Fibroblast of skin of scalp (primary cell): Measurements from ENCODE around the gene HES4.
"Not testable (repeated sequence)": the region's sequence is repeated elsewhere in the genome, so short reads cannot be mapped to it uniquely, and the experiment has no call there.

Source experiments
- DNase-seq: peaks from one replicate; pipeline ENCODE4 v3.0.0-alpha.2; 2013

The HES4 gene

GRCh38 chr1:1033009-1033587 lies 33.2 kb upstream of the HES4 start:
- peak; percentile 78 for DNase-seq

DNA sequence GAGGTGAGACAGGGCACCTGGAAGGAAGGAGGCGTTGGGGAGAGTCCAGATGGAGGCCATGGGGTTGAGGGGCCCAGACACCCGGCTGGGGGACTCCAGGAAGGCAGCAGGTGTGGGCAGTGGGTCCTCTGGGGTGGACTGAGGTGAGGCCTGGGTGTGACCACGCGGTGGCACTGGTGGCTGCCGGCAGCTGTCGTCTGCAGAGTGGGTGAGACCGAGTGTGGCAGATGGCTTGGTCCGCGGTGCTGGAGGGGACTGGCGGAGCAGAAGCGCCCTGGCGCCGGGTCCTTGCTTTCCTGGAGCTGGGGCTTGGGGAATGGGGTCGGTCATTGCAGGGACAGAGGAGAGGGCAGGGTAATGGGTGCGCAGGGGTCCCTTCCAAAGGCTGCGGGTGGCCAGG lies 32.5 kb upstream of the HES4 start:
- DNase-seq: no peak

DNA sequence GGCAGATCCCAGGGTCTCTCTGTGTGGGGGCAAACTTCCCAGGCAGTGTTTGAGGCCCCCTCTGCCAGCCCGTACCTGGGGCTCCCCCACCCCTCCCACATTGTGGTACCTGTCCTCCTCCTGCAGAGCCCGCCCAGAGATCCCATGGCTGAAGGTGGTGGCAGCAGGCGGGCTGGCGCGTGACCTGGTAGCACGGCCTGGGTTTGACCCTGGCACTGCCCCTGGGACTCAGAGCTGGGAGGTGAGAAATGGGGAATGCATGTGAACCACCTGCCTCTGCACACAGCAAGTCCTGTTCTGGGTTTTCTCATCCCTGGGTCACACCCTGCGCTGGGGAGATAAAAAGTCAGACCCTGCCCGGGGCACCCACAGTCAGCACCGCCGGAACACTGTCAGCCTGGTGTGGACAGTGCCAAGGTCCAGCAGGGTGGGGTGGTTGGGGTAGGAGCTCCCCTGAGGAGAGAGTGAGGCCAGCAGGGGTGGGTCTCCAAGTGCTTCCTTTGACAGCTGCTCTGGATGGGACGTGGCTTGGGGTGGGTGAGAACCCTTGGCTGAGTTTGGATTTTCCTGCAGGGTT lies 31.9 kb upstream of the HES4 start:
- DNase-seq: no peak

DNA sequence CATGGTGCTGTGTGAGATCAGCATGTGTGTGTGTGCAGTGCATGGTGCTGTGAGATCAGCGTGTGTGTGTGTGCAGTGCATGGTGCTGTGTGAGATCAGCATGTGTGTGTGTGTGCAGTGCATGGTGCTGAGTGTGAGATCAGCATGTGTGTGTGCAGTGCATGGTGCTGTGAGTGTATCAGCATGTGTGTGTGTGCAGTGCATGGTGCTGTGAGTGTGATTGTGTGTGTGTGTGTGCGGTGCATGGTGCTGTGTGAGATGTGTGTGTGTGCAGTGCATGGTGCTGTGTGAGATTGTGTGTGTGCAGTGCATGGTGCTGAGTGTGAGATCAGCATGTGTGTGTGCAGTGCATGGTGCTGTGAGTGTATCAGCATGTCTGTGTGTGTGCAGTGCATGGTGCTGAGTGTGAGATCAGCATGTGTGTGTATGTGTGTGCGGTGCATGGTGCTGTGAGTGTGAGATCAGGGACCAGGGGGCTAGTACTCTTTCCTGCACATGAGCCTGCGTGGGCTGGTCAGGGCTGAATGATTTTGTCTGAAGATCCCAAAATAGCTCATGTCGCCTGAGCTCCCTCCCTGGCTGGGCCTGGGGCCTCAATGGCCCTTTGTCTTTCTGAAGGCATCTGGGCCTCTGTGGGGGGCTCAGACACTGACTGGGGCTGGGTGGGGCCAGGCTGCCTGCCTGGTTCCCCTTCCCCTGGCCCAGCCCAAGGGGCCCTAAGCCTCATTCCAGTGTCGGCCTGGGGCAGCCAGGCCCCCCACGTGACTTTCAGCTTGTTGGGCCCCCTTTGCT lies 31.2 kb upstream of the HES4 start:
- DNase-seq: not testable (repeated sequence)

DNA sequence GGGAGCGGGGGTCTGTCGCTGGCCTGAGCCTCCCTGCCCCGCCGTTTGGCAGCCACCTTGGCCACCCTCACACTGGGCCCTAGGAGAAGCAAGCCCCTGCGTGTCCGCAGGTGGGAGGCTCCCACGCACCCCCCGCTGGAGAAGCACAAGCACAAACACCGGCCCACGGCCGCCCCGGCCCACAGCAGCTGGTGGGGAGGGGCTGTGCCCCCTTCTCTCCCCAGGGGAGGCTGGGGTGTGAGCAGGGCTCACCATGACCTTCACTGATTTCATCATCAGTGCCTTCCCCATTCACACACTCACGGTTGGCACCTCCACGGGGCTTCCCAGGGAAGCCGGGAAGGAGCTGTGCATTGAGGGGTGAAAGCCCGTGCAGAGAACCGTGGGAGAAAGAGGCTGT lies 27.9 kb upstream of the HES4 start:
- no peak for DNase-seq

GRCh38 chr1:1026599-1027413 lies 26.9 kb upstream of the HES4 start:
- DNase-seq: peak; percentile 14

DNA sequence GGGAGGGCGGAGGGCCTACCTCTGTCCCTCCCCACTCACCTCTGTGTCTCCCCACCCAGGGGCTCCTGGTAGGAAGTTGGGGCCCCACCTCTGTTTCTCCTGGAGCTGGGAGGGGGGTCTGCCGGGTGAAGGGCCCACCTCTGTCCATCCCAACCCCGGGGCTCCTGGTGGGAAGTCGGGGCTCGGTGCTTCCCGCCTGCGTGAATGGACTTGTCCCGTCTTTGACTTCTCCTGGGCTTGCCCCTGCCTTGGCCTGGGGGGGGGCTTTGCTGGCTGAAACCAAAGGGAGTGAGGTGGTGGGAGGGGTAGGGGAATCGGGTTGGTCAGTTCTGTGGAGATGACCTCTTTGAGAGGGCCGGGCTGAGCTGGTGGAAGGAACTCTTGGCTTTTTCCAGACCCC lies 25.8 kb upstream of the HES4 start:
- DNase-seq: no peak

DNA sequence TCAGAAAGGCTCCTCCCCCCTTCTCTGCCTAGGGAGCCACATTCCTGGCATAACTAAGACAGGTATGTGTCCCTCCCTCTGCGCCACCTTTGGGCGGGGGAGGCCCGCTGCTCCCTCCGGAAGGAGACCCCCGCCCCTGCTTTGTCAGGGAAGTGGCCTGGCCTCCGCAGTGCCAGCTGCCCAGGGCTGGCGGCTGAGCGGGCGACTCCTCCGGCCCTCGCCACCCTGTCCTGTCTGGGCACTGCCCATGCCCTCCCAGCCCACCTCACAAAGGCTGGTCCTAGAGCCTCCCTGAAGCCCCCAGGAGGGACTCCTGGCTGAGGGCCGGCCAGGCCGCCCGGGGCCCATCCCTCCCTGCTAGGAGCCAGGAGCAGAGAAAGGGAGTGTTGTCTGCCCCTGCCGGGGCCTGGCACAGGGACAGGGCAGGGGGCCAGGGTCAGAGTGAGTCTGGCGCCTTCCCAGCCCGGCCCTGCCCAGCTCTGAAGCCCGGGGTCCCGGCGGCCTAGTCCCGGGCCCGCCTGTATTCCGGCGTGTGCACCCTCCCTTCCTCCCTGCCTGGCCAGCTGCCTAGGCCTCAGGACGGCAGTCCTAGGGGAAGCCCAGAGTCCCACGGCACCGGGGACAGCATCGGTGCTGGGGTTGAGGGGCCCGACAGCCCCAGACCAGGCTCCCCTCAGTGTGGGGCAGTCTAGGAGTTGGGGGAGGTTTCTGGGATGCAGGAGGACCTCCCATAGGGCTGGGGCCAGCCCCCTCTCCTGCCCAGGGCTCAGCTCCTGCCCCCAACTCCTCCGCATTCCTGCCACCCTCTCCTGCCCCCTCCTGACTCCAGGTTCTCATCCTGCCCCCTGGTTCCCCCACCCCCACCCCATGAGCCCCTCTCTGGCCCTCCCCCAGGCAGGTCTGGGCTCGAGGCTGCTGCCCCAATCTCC lies 25.1 kb upstream of the HES4 start:
- DNase-seq: no peak

DNA sequence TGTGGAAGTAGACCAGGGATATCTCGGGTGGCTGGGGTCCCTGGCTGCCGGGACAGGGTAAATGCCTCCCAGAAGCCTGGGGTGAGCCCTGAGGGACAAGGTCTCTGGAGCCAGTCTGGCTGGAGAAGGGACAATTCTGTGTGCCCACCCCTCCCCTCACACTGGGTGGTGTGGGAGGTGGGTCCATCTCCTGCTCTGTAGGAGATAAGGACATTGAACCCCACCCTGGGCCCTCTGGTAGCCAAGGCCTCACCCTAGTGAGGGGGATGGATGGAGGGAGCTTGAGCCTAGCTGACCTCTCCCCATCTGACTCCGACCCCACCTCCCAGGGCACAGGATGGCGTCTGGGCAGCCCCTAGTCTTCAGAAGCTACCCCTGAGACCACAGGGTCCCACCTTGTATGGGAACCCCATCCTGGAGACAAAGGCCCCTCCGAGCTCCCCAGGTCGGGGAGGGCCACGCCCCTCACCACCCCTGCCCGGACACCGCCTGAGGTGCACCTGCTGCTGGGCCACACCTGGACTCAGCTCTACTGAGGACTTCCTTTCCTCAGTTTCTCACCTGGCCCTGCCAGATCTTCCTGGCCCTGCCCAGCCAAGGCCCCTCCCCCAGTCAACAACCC lies 24.4 kb upstream of the HES4 start:
- DNase-seq: no peak

GRCh38 chr1:1023700-1024099 lies 23.8 kb upstream of the HES4 start:
- no peak for DNase-seq

DNA sequence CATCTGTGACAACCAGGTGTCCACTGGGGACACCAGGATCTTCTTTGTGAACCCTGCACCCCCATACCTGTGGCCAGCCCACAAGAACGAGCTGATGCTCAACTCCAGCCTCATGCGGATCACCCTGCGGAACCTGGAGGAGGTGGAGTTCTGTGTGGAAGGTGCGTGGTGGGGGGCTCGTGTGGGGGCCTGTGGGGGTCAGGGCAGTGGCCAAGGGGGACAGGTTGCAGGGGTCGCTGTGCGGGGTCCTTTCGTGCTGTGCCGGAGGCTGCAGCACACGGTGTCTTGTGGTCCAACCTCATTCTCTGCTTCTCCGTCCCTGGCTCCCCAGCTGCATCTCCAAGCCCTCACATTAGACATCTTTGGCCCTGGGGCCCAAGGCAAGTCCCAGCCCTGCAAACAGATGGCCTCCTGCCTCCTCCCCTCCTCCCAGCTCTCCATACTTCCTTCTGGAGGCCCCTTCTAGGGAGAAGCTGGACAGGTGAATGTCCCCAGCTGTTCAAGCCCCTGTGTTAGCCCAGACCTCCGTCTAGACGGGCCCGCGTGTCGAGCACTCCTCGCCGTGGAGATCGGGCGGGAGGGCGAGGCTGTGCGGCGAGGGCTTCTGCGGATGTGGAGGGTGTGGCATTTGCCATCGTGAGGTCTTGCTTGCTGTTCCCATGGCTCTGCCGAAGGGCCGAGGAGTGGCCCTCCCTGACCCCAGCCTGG lies 22.6 kb upstream of the HES4 start:
- no peak for DNase-seq

GRCh38 chr1:1021920-1022259 lies 22.0 kb upstream of the HES4 start:
- DNase-seq: no peak

DNA sequence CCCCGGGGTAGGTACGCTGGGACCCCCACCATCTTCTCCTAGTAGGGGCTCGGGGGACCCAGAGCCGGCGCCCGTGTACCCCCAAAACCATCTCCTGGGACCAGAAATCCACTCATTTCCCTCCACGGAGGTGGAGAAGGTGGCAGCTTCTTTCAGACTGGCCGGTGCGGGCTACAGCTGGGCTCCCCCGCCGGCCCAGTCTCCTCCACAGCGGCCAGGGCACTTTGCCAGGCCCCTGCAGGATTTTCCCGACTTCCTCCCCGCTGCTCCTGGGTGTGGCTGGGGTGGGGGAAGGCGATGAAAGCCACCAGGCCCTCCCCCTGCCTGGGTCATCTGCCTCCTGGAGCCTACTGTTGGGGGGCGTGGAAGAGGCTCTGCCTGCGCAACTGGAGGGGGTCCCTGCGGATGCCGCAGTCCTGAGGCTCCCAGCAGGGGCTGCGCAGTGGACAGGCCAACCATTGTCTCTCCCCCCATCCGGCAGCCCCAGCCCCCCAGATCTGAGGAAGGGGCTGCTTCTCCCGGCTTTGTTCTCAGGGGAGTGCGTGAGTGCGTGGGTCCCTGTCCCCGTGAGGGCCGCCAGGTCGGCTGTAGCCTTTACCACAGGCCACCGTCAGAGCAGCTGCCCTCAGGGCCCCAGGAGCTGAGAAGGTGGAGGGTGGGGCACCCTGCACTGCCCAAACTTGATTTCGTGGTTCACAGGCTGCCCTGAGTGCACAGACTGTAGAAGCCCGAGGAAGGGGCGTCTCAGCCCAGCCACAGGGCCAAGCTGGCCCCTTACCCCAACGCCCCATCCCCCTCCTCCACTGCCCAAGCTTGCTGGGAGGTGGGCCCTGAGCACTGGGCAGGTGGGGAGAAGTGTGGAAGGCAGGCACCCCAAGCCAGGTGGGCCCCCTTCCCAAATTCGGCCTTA lies 21.4 kb upstream of the HES4 start:
- peak; percentile 90 for DNase-seq

DNA sequence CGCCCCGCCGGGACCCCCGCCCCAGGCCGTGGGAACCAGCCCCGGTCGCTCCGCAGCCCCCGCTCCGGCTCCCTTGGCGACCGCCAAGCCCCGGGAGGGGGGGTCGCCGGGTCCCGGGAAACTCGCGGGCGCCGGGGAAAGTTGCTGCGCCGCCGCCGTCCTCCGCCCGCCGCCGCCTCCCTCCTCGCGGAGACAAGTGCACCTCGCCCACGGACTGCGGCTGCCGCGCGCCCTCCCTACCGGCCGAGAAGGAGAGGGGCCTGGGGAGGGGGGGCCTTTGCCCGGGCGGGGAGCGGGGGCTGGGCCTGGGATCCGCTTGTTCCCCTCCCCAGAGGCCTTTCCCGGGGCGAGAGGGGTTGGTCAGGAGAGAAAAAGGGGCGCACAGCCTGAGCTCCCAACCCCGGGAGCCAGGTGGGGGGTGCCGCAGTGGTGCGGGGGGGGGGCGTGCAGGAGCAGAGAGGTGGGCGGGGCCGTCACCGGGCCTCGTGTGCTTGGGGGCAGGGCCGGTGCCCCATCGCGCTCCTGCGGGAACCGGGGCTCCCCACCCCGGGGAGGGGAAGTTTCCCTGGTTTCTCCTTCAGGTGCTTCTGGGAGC lies 20.6 kb upstream of the HES4 start:
- DNase-seq: no peak

DNA sequence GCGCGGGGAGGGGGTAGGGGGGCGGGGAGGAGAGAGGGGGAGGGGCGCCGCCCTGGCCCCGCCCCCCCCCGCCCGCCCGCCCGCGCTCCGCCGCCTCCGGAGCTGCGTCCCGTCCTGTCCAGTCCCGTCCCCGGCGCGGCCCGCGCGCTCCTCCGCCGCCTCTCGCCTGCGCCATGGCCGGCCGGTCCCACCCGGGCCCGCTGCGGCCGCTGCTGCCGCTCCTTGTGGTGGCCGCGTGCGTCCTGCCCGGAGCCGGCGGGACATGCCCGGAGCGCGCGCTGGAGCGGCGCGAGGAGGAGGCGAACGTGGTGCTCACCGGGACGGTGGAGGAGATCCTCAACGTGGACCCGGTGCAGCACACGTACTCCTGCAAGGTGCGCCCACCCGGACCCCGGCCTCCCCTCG lies 20.1 kb upstream of the HES4 start, which contains the start of gene AGRN:
AGRN (plus strand) TSS at position 121 of the 405 bp plus-strand sequence; CDS start at position 174, 53 bp downstream.
- no peak for DNase-seq

DNA sequence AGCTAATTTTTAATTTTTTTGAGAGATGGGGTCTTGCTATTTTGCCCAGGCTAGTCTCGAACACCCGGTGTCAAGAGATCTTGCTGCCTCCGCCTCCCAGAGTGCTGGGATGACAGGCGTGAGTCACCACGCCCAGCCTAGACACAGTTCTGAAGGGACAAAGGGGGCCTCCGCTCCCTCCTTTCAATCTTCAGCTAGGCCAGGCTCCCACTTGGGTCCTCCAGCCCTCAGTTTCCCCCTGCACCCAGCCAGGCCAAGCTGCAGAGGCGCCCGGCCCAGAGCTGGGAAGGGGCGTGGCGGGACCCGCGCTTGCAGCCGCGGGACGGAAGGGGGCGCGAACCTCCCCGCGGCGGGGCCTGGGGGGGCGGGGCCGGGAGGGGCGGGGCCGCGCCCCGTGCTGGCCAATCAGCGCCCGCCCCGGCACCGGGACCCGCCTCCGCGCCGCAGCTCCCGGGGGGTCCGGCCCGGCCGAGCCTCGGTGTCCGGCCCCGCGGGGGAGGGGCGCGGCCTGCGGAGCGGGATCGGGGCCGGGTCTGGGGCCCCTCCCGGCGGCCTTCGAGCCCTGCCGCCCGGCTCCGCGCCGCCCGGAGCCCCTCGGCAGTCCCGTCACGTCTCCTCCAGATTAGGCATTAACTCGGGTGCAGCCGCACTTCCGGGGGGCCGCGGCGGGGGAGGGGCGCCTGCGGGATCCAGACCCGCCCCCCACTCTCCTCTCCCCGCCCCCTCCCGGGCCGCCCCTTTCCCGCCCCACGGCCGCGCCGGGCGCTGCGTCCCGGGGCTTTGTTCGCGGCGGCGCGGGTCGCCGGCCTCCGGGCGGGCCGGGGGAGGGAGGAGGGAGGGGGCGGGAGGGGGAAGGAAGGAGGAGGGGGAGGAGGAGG lies 19.5 kb upstream of the HES4 start:
- peak; percentile 91 for DNase-seq

DNA sequence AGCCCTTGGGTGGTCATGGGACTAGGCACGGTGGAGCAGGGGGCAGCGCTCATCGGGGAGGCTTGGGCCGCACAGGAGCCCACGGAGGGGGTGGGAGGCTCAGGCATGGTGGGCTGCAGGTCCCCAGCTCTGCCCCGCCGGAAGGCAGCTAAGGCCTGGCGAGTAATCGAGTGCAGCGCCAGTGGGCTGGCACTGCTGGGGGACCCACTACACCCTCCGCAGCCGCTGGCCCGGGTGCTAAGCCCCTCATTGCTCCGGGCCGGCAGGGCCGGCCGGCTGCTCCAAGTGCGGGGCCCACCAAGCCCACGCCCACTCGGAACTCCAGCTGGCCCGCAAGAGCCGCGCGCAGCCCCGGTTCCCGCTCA lies 18.4 kb upstream of the HES4 start:
- not testable (repeated sequence) for DNase-seq
